ENCODE data around the gene FNDC8.

The FNDC8 gene

GRCh38 chr17:35121315-35121714, at the start of gene FNDC8:
TSS of gene FNDC8 (plus strand) at chr17:35121615. CDS start at chr17:35121694, 79 bp downstream.
- H3K9me3 Mint-ChIP-seq = no peaks in the 10 kb centered on the region
- H3K27me3 Mint-ChIP-seq = no peaks in the 10 kb centered on the region
- H3K4me3 Mint-ChIP-seq = peak within 1 kb of the TSS; percentile 29
- peaks cover 4% of the 10 kb centered on the region for H3K36me3 Mint-ChIP-seq (ENCODE audit: insufficient read depth)
- no peak within 1 kb of the TSS for H3K27ac Mint-ChIP-seq (ENCODE audit: low read depth)
- no peak for DNase-seq (ENCODE audit: low spot score in 2 of 2)
- H3K4me1 Mint-ChIP-seq = peaks cover 21% of the 10 kb centered on the region
- ATAC-seq (replicated peaks; ENCODE audit: extremely low read depth, poor library complexity, severe bottlenecking) = no peak

GRCh38 chr17:35073183-35073790, 48.1 kb upstream of the FNDC8 start:
- Mint-ChIP-seq H3K27me3 (no peaks in the 10 kb centered on the region), H3K27ac (ENCODE audit: low read depth) (peak overlapping the region; percentile 12), H3K4me3 (peak overlapping the region; percentile 6), H3K36me3 (ENCODE audit: insufficient read depth) (peaks cover 10% of the 10 kb centered on the region), H3K4me1 (peaks cover 65% of the 10 kb centered on the region), H3K9me3 (no peaks in the 10 kb centered on the region)
- DNase-seq (ENCODE audit: low spot score in 2 of 2) (no peak), ATAC-seq (replicated peaks; ENCODE audit: extremely low read depth, poor library complexity, severe bottlenecking) (peak; percentile 63)

- peaks cover 7% of the 10 kb centered on the region for H3K36me3 Mint-ChIP-seq (ENCODE audit: insufficient read depth)
- H3K27ac Mint-ChIP-seq (ENCODE audit: low read depth) = peak overlapping the region; percentile 12
- no peaks in the 10 kb centered on the region for H3K27me3 Mint-ChIP-seq
- peaks cover 59% of the 10 kb centered on the region for H3K4me1 Mint-ChIP-seq
- peak overlapping the region; percentile 6 for H3K4me3 Mint-ChIP-seq
- no peaks in the 10 kb centered on the region for H3K9me3 Mint-ChIP-seq
- DNase-seq (ENCODE audit: low spot score in 2 of 2) (no peak), ATAC-seq (replicated peaks; ENCODE audit: extremely low read depth, poor library complexity, severe bottlenecking) (peak; percentile 22)
Observed at GRCh38 chr17:35073991-35074627, 47.3 kb upstream of the FNDC8 start.

- H3K36me3 Mint-ChIP-seq (ENCODE audit: insufficient read depth) = peaks cover 7% of the 10 kb centered on the region
- no peaks in the 10 kb centered on the region for H3K27me3 Mint-ChIP-seq
- no peak overlapping the region for H3K4me3 Mint-ChIP-seq
- DNase-seq (ENCODE audit: low spot score in 2 of 2) = no peak
- H3K27ac Mint-ChIP-seq (ENCODE audit: low read depth) = peak overlapping the region; percentile 1
- no peaks in the 10 kb centered on the region for H3K9me3 Mint-ChIP-seq
- ATAC-seq (replicated peaks; ENCODE audit: extremely low read depth, poor library complexity, severe bottlenecking) = no peak
- H3K4me1 Mint-ChIP-seq = peaks cover 59% of the 10 kb centered on the region
Observed at GRCh38 chr17:35074711-35075707, 46.4 kb upstream of the FNDC8 start.

GRCh38 chr17:35076874-35077273, 44.5 kb upstream of the FNDC8 start:
- Mint-ChIP-seq H3K27ac (ENCODE audit: low read depth) (no peak overlapping the region), H3K36me3 (ENCODE audit: insufficient read depth) (peaks cover 2% of the 10 kb centered on the region), H3K27me3 (no peaks in the 10 kb centered on the region), H3K4me3 (no peak overlapping the region), H3K4me1 (peaks cover 74% of the 10 kb centered on the region), H3K9me3 (no peaks in the 10 kb centered on the region)
- ATAC-seq (replicated peaks; ENCODE audit: extremely low read depth, poor library complexity, severe bottlenecking) (no peak), DNase-seq (ENCODE audit: low spot score in 2 of 2) (no peak)

GRCh38 chr17:35079547-35080423, 41.6 kb upstream of the FNDC8 start:
- peaks cover 62% of the 10 kb centered on the region for H3K4me1 Mint-ChIP-seq
- peaks cover 2% of the 10 kb centered on the region for H3K36me3 Mint-ChIP-seq (ENCODE audit: insufficient read depth)
- DNase-seq (ENCODE audit: low spot score in 2 of 2) (no peak), ATAC-seq (replicated peaks; ENCODE audit: extremely low read depth, poor library complexity, severe bottlenecking) (no peak)
- no peak overlapping the region for H3K27ac Mint-ChIP-seq (ENCODE audit: low read depth)
- H3K9me3 Mint-ChIP-seq = no peaks in the 10 kb centered on the region
- no peaks in the 10 kb centered on the region for H3K27me3 Mint-ChIP-seq
- no peak overlapping the region for H3K4me3 Mint-ChIP-seq

- DNase-seq (ENCODE audit: low spot score in 2 of 2) (no peak), ATAC-seq (replicated peaks; ENCODE audit: extremely low read depth, poor library complexity, severe bottlenecking) (no peak)
- H3K4me3 Mint-ChIP-seq = peak overlapping the region; percentile 15
Observed at GRCh38 chr17:35080536-35080935, 40.9 kb upstream of the FNDC8 start.

GRCh38 chr17:35081638-35082037, 39.8 kb upstream of the FNDC8 start:
- Mint-ChIP-seq H3K36me3 (ENCODE audit: insufficient read depth) (no peaks in the 10 kb centered on the region), H3K9me3 (no peaks in the 10 kb centered on the region), H3K4me3 (peak overlapping the region; percentile 10), H3K27me3 (no peaks in the 10 kb centered on the region), H3K27ac (ENCODE audit: low read depth) (peak overlapping the region; percentile 71), H3K4me1 (peaks cover 61% of the 10 kb centered on the region)
- ATAC-seq (replicated peaks; ENCODE audit: extremely low read depth, poor library complexity, severe bottlenecking) (no peak), DNase-seq (ENCODE audit: low spot score in 2 of 2) (no peak)

More at GRCh38 chr17:35080536-35080935, 40.9 kb upstream of the FNDC8 start:
- H3K36me3 Mint-ChIP-seq (ENCODE audit: insufficient read depth) = peaks cover 2% of the 10 kb centered on the region
- no peaks in the 10 kb centered on the region for H3K27me3 Mint-ChIP-seq
- no peaks in the 10 kb centered on the region for H3K9me3 Mint-ChIP-seq
- H3K27ac Mint-ChIP-seq (ENCODE audit: low read depth) = peak overlapping the region; percentile 69
- H3K4me1 Mint-ChIP-seq = peaks cover 56% of the 10 kb centered on the region

- Mint-ChIP-seq H3K4me3 (peak overlapping the region; percentile 10), H3K27ac (ENCODE audit: low read depth) (peak overlapping the region; percentile 71), H3K4me1 (peaks cover 66% of the 10 kb centered on the region), H3K9me3 (no peaks in the 10 kb centered on the region), H3K27me3 (no peaks in the 10 kb centered on the region), H3K36me3 (ENCODE audit: insufficient read depth) (no peaks in the 10 kb centered on the region)
- DNase-seq (ENCODE audit: low spot score in 2 of 2) = no peak
- peak; percentile 85 for ATAC-seq (replicated peaks; ENCODE audit: extremely low read depth, poor library complexity, severe bottlenecking)
Observed at GRCh38 chr17:35082073-35082657, 39.2 kb upstream of the FNDC8 start.

- Mint-ChIP-seq H3K36me3 (ENCODE audit: insufficient read depth) (peaks cover 3% of the 10 kb centered on the region), H3K4me1 (peaks cover 68% of the 10 kb centered on the region), H3K27ac (ENCODE audit: low read depth) (peak overlapping the region; percentile 68), H3K9me3 (no peaks in the 10 kb centered on the region), H3K4me3 (no peak overlapping the region), H3K27me3 (no peaks in the 10 kb centered on the region)
- ATAC-seq (replicated peaks; ENCODE audit: extremely low read depth, poor library complexity, severe bottlenecking) = no peak
- no peak for DNase-seq (ENCODE audit: low spot score in 2 of 2)
Observed at GRCh38 chr17:35083071-35083470, 38.3 kb upstream of the FNDC8 start.

- no peak overlapping the region for H3K4me3 Mint-ChIP-seq
- H3K9me3 Mint-ChIP-seq = no peaks in the 10 kb centered on the region
- peaks cover 9% of the 10 kb centered on the region for H3K36me3 Mint-ChIP-seq (ENCODE audit: insufficient read depth)
- DNase-seq (ENCODE audit: low spot score in 2 of 2) = no peak
- no peaks in the 10 kb centered on the region for H3K27me3 Mint-ChIP-seq
- H3K27ac Mint-ChIP-seq (ENCODE audit: low read depth) = no peak overlapping the region
- H3K4me1 Mint-ChIP-seq = peaks cover 68% of the 10 kb centered on the region
- ATAC-seq (replicated peaks; ENCODE audit: extremely low read depth, poor library complexity, severe bottlenecking) = no peak
Observed at GRCh38 chr17:35084987-35085386, 36.4 kb upstream of the FNDC8 start.
